Measurements from ENCODE around the gene SEC11A.
"Not testable (repeated sequence)": the region's sequence is repeated elsewhere in the genome, so short reads cannot be mapped to it uniquely, and the experiment has no call there.

SEC11A gene

DNA sequence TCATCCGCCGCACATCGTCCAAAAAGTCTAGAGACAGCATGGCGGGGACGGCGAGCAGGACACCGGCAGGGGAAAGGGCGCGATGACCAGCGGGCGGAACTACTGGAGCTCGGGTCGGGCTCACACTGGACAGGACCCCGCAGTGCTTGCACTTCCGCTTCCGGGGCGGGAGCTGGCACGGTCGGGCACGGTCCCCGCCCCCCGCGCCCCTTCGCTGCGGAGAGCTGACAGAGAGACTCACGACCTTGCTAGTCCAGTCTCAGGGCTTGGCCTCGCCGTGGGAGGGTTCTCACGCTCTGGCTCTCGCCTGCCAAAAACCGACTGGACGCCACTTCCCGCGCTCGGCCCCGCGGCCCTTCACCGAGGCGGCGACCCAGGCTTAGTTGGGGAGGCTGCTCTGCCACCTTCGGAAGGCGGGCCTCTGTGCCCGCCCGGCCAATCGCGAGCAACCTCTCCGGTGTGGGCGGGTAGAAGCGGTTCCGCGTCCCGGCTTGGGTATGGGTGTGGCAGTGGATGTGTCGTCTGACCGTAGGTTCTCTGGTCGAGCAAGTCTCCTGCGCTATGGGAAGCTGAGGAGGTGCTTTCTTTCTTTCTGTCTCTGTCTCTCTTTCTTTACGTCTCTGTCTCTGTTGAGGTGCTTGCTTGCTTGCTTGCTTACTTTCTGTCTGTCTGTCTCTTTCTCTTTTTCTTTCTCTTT lies at the start of gene SEC11A:
TSS of gene SEC11A (minus strand) at position 104 of the 697 bp plus-strand sequence. CDS start at position 40, 64 bp downstream.
- peak; percentile 65 for DNase-seq

DNA sequence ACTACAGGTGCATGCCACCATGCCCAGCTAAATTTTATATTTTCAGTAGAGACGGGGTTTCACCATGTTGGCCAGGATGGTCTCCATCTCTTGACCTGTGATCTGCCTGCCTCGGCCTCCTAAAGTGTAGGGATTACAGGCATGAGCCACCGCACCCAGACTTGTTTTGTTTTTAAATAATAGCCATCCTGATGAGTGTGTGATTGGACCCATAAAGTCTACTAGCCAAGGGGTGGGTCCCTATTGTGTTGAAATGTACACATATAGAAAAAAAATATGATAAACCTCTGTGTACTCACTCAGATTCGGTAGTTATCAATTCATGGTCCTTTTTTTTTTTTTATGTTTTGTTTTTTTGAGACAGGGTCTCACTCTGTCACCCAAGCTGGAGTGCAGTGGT lies 49.7 kb upstream of the SEC11A start:
- no peak for DNase-seq

DNA sequence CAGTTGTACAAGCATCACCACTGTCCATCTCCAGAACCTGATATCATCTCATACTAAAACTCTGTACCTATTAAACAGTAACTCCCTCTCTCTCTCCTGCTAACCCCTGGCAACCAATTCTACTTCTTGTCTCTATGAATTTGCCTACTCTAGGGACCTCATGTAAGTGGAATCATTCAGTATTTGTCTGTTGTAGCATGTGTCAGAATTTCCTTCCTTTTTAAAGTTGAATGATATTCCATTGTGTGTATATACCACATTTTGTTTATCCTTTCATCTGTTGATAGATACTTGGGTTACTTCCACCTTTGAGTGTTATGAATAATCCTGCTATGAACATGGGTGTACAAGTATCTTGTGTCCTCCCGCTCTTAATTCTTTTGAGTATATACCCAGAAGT lies 49.0 kb upstream of the SEC11A start:
- DNase-seq: no peak

DNA sequence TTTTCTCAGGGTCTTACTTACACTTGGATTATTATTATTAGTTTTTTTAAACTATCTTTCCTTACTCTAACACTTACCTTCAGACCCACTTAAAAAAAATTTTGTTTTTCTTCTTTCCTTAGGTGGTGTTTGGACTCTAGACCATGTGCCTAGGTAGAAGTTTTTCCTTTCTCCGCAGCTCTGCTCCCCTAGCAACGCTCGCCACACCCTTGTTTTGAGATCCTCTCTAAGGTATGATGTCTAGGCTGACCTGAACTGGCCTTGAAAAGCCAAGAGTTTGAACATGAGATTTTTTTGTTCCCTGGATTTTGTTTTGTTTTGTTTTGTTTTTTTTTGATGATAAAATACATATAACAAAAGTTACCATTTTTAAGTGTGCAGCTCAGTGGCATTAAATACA lies 48.6 kb upstream of the SEC11A start:
- no peak for DNase-seq

DNA sequence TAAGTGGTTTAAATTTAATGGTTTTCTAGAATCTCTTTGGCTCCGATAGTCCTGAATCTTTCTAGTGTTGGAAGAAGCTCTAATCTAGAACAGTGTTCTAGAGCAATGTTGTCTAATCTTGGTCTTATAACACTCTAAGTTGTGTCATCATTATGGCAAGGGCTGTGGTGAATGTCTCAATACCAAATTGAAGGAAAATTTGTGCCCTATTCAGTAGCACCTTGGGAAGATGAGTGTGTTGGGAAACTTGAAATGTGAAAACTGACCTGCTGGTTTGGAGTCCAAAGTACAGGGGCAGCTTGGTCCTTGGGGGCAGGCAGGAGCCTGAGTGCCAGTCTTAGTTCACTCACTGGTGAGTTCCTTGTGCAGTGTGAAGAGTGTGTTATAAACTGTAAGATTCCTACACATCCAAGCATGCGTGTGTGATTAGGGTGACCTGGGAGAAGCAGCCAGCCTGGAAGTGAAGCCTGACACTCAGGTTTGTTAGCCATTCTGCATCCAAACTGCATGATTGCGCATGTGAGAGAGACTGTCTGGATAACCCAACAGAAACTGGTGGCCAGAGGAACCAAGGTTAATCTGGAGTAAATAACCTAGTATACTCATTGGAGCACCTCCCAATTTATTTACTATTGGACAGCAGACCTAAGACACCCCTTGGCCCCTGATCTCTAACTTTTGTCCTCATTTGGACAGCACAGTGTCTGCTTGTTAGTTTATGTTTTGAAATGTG lies 47.1 kb upstream of the SEC11A start:
- DNase-seq: no peak

DNA sequence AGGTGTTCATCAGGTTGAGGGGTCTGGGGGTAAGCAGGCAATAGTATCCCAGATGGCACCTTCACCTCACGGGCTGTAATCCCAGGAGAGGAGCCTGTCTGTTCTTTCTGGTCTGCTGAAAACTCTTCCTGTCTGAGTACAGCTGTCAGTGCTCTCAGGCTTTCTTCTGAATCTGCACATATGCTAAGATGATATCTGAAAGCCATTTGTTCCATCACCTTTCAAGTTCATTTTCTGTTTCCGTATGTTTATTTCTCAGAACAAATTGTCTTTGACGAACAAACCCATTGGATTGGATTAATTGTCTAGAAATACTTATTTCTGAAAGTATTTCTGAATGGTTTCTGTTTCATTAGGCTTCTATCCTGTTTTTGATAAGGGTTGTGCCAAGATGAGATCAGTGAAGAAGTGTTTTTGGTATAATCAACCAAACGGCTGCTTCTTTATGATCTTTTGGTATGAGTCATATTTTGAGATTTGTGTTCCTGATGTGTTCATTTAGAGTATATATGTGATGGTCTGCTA lies 45.7 kb upstream of the SEC11A start:
- DNase-seq: no peak

DNA sequence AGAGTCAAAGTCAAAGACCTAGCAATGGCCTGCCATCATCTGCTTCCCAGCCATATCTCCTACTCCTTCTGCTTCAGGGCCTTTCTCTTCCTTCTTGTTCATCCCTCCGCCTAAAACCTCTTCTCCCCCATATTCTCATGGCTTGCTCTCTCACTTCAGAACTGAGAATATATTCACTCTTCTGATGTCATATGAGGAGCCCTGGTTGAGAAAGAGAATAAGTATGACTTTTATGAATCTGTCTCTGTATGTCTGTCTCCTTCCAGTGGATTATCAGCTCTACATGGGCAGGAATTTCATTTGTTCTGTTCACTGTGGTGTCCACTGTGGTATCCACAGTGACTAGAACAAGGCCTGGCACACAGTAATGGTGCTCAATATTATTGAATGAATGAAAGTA lies 44.3 kb upstream of the SEC11A start:
- no peak for DNase-seq

DNA sequence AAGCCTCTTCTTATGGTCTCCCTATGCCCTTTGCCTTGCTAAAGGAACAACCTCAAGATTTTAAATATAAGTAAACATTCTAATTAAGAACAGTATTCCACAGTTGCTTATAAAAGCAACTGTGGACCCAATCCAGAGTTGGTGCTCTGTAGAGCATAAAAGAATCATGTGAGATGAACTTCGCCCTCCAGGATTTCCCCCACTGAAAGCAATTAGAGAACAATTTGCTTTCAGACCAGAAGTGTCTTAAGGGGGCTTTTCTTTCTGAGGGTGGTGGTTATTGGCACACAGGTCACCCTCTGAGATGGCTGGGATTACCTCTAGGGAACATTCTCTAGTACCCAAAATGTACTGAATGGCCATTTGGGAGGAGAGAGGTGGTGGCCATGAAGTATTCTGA lies 43.1 kb upstream of the SEC11A start:
- DNase-seq: no peak

DNA sequence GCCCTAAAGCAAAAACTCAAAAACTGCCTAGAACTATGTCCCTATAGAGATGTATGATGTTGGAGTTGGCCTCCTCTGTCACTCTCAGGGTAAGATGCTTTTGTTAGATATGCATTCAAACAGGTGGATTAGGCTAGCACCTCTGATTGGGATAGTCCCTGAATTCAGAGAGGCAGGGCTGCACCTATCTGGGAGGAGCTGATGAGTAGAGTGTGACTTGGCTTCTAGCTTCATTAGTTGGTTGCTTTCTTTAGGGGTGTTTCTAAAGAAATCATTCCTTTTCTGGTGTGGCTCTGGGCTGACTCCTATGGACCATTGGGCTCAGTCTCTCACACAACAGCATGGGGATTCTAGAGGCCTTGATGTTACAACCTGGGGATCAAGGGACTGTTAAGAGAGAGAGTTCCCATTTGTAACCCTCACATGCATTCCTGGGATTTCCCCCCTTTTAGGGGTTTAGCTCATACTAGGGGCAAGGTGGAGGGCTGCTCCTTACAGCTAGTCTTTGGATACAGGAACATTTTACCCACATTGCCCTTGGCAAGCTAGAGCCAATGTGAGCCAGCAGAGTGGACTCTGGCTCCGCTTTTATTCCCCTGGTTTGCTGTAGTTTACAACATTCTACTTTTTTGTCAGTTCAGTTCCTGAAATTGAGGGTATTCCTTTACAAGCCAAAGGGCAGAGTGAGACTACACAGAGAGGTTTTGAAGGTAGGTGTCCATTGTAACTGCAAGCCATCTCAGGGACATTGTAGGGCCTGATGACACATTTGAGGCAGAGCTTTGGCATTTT lies 40.0 kb upstream of the SEC11A start:
- no peak for DNase-seq

DNA sequence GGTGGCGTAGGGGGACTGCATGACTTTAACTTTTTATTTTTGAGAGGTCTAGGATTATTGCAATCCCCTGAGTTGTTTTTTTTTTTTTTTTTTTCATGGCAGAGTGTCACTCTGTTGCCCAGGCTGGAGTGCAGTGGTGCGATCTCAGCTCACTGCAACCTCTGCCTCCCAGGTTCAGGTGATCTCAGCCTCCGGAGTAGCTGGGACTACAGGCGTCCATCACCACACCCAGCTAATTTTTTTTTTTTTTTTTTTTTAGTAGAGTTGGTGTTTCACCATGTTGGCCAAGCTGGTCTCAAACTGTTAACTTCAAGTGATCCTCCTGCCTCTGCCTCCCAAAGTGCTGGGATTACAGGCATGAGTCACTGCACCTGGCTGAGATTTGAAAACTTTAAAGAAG lies 39.0 kb upstream of the SEC11A start:
- not testable (repeated sequence) for DNase-seq

DNA sequence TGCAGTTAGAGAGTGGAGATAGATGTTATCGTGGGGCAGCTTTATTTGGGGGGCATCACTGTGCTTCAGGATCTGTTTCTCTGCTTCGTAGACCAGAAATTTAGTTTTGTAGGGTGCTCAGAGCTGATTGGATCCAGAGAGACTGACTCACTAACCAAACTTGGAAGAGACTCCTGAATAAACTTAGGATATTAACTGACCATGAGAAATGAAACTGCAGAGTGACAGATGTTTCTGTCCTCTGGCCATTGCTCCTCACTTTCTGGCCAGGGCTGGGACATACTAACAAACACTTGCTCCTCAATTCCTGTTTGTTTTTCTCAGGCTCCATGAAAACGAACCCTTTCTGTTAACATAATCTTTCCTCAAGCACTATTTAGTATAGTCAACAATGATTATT lies 36.8 kb upstream of the SEC11A start:
- DNase-seq: no peak

DNA sequence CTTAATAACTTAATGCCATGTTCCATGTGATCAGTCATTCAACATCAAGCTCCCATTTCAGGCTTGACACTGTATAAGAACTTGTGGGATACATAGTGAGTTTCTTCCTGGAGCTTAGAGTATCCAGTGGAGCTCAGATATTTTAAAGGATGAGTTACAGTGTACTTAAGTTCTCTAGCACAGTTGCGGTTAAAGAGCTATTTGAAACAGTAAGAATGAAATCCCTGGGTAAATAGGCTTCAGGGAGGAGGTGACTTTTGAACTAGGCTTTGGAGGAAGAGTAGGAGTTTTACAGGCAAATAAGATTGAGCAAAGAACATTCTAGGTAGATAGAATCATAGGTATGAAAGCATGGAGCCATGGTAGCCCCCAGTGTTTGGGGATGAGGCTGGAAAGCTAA lies 36.3 kb upstream of the SEC11A start:
- DNase-seq: no peak

DNA sequence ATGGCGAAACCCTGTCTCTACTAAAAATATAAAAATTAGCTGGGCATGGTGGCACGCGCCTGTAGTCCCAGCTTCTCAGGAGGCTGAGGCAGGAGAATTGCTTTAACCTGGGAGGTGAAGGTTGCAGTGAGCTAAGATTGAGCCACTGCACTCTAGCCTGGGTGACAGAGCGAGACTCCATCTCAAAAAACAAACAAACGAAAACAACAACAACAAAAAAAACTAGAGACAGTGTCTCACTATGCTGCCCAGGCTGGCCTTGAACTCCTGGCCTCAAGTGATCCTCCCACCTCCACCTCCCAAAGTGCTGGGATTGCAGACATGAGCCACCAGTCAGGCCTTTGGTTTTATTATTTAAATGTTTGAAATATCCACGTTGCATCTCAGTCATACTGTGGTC lies 35.8 kb upstream of the SEC11A start:
- not testable (repeated sequence) for DNase-seq

DNA sequence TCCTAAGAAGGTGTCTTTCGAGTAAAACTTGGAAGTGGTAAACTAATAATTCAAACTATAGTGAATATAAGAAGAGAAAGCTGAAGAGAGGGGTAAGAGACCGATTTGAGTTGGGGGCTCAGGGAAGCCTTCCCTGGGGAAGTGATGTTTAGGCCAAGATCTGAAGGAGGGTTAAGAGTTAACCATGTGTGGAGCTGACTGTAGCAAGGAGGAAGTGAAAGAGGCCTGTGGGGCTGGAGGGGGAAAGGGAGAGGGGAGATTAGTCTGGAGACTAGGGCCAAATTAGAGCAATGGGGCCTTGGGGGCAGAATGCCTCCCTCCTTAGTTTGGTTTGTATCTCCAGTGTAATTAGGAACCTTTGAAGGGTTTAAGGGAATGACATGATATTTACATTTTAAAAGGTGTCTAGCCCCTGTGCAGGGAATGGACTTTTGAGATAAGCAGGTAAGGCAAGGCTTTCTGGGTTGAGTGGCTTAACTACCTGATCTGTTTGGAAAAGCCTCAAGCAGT lies 34.7 kb upstream of the SEC11A start:
- DNase-seq: no peak

DNA sequence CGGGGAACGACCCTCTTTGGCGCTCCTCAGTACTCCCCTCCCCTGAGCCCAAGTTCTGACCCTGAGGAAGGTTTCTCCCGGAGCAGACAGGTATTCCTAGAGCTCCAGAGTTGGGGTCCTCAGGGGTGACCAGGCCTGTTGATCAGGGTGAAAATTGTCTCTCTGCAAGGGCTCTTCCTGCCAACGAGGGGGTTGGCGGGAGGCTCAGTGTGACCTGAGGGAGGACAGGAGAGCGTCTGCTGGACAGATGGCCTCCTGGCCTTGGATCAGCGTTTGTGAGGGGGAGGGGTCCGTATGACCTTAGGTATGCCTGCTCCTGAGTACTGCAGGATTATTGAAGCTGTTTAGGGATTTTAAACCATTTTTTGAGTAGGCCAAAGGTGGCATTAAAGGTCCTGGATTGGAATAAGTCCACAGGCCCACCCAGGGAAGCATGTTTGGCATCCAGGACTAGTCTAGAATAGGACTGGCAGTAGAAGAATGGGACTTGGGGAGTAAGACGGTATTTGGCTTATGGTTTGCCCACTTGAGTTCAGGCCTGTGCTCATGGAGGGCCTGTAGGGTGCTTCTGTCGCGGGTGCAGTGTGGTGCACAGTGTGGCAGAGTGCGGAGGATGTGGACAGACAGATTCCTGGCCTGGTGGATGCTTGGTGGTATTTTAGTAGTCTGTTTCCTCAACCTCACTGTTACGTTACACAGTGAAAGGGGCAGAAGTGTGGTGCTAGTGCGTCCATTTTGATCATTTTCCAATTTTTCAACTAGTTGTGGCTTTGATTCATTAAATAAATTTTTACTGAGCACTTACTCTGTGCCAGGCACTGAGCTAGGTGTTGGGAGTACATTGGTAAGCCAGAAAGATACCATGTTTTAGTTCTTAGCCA lies 33.4 kb upstream of the SEC11A start:
- no peak for DNase-seq

DNA sequence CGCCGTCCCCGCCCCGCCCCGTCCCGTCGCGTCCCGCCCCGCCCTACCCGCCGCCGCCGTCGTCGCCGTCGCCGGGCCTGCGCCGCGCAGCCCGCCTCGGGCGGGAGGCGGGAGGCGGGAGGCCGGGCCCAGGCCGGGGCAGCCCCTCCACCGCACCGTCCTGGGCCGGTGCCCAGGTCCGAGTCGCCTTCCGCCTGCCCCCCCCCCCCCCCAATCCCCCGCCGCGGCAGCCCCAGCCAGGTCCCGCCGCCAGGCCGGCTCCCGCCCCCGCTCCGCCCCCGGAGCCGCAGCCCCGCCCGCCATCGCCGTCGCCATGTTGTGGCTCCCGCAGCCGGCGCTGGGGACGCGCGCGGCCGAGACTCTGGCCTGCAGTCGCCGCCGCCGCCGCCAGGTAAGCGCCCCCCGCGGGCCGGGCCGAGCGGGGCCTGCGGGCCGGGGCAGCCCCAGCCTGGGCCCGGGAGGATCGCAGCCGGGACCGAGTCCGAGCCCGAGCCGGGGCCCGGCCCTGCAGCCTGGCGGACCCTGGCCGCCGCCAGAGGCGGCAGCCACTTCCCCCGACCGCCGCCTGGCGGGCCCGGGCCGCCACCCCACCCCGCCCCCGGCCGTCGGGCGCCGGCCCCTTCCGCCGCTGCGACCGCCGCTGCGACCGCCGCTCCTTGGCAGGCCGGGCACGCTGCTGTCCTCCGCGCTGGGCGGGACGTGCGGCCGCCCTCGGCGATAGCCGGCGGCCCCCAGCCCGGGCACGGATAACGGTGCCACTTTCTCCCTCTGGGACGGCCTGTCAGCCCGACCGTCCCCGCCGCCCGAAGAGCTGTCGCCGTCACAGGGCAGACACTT lies 32.6 kb upstream of the SEC11A start, which contains the start of gene ZNF592:
TSS of gene ZNF592 (plus strand) at position 319 of the 837 bp plus-strand sequence. CDS start 34,084 bp downstream, outside the sequence.
- no peak for DNase-seq

DNA sequence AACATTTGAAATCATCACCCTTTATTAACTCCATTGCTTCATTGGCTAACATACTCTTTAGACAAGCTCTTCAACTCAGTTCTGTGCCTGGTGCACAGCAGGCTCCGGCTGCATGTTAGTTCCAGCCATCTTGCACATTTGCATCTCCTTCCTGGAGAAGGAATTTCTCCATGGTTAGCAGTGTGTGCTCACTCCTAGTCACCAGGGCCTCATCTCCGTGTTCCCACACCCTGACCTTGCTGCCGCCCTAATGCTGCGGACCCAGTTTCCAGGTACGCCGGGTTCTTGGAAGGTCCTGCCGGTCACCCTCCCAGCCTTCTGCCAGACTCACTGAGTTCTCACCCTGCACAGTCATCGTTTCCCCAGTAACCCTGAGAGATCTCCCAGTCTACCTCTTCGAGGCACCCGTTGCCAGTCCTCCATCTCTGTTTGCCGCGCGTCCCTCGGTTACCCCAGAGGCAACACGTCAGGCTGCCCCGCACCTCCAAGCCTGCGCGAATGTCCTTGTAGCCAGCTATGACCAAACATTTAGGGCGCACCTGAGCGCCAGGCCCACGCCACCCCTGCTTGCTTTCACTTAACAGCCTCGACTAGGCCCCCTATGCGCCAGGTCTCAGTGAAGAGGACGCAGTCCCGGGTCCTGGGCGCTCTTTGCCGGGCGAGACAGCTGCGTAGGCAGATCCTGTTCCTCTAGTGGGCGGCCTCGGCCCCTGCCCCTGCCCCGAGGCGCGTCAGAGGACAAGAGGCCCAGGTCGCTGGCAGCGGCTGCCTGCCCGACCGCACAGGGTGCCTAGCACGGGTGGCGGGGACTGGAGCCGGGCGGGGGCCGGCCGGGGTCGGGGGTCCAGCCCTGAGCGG lies 31.7 kb upstream of the SEC11A start:
- peak; percentile 0 for DNase-seq

DNA sequence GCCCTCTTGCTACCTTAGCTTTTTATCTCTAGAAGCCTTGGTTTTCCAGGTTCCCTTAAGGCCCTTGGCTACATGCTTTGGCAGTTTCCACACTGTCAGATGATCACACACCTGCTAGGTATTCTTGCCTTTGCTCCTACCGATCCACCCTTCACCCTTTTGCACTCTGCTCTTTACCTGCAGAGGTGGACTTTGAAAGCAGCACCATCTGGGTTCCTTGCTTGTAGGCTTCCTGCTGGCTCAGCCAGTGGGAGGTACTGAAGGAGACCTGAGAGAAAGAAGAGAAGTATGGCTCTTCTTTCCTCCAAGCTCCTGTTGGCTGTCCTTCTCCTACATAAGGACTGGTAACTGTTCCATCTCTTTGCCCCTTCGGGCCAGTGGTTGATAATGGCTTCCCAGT lies 25.2 kb upstream of the SEC11A start:
- no peak for DNase-seq

DNA sequence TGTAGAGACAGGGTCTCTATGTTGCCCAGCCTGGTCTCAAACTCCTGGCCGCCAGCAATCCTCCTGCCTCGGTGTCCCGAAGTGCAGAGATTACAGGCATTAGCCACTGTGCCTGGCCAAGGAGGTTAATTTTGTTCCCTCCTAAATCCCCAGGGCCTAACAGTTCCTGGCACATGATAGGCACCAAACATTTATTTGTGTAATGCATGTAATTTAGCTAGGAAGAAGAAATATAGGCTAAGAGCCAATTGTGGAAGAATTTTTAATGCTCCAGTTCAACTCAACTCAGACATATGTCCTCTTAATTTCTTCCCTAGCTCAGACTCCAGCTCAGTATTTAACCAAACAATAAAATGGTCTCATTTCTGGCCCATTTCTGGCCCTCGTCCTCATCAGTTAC lies 24.8 kb upstream of the SEC11A start:
- DNase-seq: no peak

DNA sequence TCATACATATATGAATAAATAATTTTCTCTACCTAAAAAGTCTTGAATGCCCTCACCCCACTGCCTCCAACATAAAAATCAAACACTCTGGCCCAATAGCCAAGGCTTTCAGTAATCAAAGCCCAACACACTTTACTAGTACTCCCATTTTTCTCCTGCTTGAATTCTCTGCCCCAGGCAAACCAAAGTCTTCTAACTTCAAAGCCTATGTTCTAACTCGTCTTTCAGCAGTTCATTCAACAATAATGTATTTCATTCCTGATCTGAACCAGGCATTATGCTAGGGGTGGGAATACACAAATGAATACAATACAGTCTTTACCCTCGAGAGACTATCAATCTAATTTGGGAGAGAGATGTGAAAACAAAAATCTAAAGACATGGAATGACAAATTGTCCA lies 21.1 kb upstream of the SEC11A start:
- DNase-seq: no peak

All from DMS153 (cell line).